NCI-H82 treated with DMSO at 0.1 percent for 48 hours (cell line): ENCODE measurements around the gene ART1.

ENCODE experiments used
- DNase-seq: peaks from one replicate; lab custom pipeline; 2025; ENCODE audit not compliant: unreplicated experiment; lab: John Stamatoyannopoulos, UW

Gene ART1

DNA sequence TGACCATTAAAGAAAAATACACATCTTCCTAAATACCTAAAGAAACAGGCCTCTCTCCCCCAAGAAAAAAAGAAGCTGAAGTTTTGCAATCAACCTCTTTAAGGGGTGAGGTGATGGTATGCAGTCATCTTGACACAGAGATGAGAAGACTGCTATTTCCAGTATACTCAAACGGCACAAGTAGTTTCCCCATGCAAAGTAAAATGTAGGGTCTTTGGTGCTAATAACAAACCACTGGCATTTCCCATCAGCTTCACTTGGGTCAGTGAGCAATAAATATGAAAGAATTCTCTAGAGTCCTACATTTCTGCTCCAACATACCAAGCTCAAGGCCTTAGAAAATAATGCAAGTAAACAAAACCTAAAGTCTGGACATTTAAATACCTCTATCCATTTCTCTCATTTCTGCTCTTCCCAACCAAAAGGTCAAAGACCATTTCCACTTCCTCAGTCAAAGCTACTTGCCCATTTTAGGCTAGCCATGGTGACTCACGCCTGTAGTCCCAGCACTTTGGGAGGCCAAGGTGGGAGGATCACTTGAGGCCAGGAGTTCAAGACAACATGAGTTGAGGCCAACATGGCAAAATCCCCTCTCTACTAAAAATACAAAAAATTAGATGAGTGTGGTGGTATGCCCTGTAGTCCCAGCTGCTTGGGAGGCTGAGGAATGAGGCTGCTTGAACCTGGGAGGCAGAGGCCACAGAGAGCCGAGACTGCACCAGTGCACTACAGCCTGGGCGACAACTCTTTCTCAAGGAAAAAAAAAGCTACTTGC lies 65.7 kb downstream of the ART1 start:
- DNase-seq = no peak

DNA sequence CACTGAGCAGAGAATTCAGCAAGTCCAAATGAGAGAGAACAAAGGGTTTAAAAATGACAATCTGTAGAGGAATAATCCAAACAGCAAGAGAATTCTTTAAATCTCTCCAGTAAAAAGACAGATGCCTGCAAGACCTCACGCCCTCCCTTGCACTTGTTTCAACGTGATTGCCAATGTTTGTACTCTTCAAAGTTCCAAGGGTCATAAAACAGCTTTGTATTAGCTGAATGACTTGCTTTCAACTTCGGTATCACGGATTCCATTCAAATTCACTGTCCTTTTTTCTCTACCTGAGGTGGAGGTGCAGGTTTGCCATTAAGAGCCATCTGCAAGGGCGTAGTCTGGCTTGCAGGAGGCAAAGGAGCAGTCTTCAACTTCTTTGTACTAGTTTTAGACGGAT lies 67.3 kb downstream of the ART1 start:
- DNase-seq = no peak
